ENCODE results near the gene ELOA.

GRCh38 chr1:23796466-23797271, 53.4 kb downstream of the ELOA start:
- TF ChIP-seq CTCF (conservative IDR thresholded peaks at IDR 0.05; ENCODE audit: low read depth, low read length) = no peak
- TF ChIP-seq EZH2 (IDR thresholded peaks at IDR 0.05; ENCODE audit: borderline replicate concordance, low read depth, low read length, poor library complexity, severe bottlenecking) = no peak

Data from A673 (cell line).